Measurements from ENCODE around the gene RAD50. TPM values are rescaled to one million over a fixed set of nuclear protein-coding genes. Genes with fewer than 3 reads are reported as not detected.

Gene RAD50
- total RNA-seq, 2 experiments from 2014 or later, result 44.6 to 47.6 TPM

GRCh38 chr5:132663771-132664695 lies 107.3 kb downstream of the RAD50 start:
- ChIA-PET POLR2A (interaction anchor here (0.7 to 1.8 kb wide), 3 partner anchors 9 to 23 kb away, joined by 3 to 12 read pairs (median 9); no protein-coding TSS in a partner anchor), CTCF (interaction anchor here (1.1 to 1.4 kb wide), 2 partner anchors 11 to 136 kb away, joined by 3 to 4 read pairs; no protein-coding TSS in a partner anchor)
- no peaks in the 10 kb centered on the region for H3K9me3 Mint-ChIP-seq
- H3K27me3 Mint-ChIP-seq, result no peaks in the 10 kb centered on the region
- H3K36me3 Mint-ChIP-seq, result no peaks in the 10 kb centered on the region
- peak overlapping the region; percentile 90 for H3K27ac Mint-ChIP-seq
- H3K4me1 Mint-ChIP-seq (ENCODE audit: low read depth), result peaks cover 44% of the 10 kb centered on the region
- intact Hi-C loops (cut with micrococcal nuclease), result loop anchor here (1.0 to 5.0 kb wide), 6 partner anchors 10 to 88 kb away; no protein-coding TSS in a partner anchor
- H3K4me3 Mint-ChIP-seq, result peak overlapping the region; percentile 33
- DNase-seq, result peak; percentile 51

GRCh38 chr5:132664696-132665209 lies 108.0 kb downstream of the RAD50 start:
- no peak overlapping the region for H3K27ac Mint-ChIP-seq
- intact Hi-C loops (cut with micrococcal nuclease), result loop anchor here (5.0 kb wide), 1 partner anchor 88 kb away; no protein-coding TSS in a partner anchor
- DNase-seq, result no peak
- H3K4me1 Mint-ChIP-seq (ENCODE audit: low read depth), result peaks cover 43% of the 10 kb centered on the region
- CTCF ChIA-PET, result interaction anchor here (1.4 kb wide), 1 partner anchor 10 kb away, joined by 3 read pairs; no protein-coding TSS in a partner anchor
- no peaks in the 10 kb centered on the region for H3K9me3 Mint-ChIP-seq
- H3K4me3 Mint-ChIP-seq, result no peak overlapping the region
- H3K27me3 Mint-ChIP-seq, result no peaks in the 10 kb centered on the region
- H3K36me3 Mint-ChIP-seq, result no peaks in the 10 kb centered on the region
- POLR2A ChIA-PET, result interaction anchor here (1.7 kb wide), 1 partner anchor 10 kb away, joined by 12 read pairs; no protein-coding TSS in a partner anchor

GRCh38 chr5:132665574-132666080 lies 108.8 kb downstream of the RAD50 start:
- DNase-seq, result no peak
- no peak overlapping the region for H3K27ac Mint-ChIP-seq
- H3K36me3 Mint-ChIP-seq, result no peaks in the 10 kb centered on the region
- intact Hi-C loops (cut with micrococcal nuclease), result no loop called here
- peaks cover 35% of the 10 kb centered on the region for H3K4me1 Mint-ChIP-seq (ENCODE audit: low read depth)
- no peaks in the 10 kb centered on the region for H3K9me3 Mint-ChIP-seq
- no peaks in the 10 kb centered on the region for H3K27me3 Mint-ChIP-seq
- CTCF ChIA-PET, result no interaction called here
- POLR2A ChIA-PET, result no interaction called here
- no peak overlapping the region for H3K4me3 Mint-ChIP-seq

- no peak overlapping the region for H3K4me3 Mint-ChIP-seq
- no peaks in the 10 kb centered on the region for H3K36me3 Mint-ChIP-seq
- DNase-seq, result no peak
- ChIA-PET POLR2A (no interaction called here), CTCF (interaction anchor here (0.8 kb wide), 1 partner anchor 71 kb away, joined by 3 read pairs; the partner anchor contains the start of gene KIF3A)
- intact Hi-C loops (cut with micrococcal nuclease), result no loop called here
- peaks cover 30% of the 10 kb centered on the region for H3K4me1 Mint-ChIP-seq (ENCODE audit: low read depth)
- no peaks in the 10 kb centered on the region for H3K27me3 Mint-ChIP-seq
- H3K27ac Mint-ChIP-seq, result no peak overlapping the region
- no peaks in the 10 kb centered on the region for H3K9me3 Mint-ChIP-seq
Measured at GRCh38 chr5:132666310-132667123, 109.7 kb downstream of the RAD50 start.

- no peaks in the 10 kb centered on the region for H3K36me3 Mint-ChIP-seq
- no peaks in the 10 kb centered on the region for H3K27me3 Mint-ChIP-seq
- no peak for DNase-seq
- ChIA-PET CTCF (no interaction called here), POLR2A (no interaction called here)
- H3K4me1 Mint-ChIP-seq (ENCODE audit: low read depth), result peaks cover 22% of the 10 kb centered on the region
- H3K4me3 Mint-ChIP-seq, result no peak overlapping the region
- no peak overlapping the region for H3K27ac Mint-ChIP-seq
- H3K9me3 Mint-ChIP-seq, result no peaks in the 10 kb centered on the region
- intact Hi-C loops (cut with micrococcal nuclease), result no loop called here
Measured at GRCh38 chr5:132667309-132667708, 110.5 kb downstream of the RAD50 start.

GRCh38 chr5:132667761-132668705 lies 111.3 kb downstream of the RAD50 start:
- intact Hi-C loops (cut with micrococcal nuclease), result no loop called here
- peaks cover 17% of the 10 kb centered on the region for H3K4me1 Mint-ChIP-seq (ENCODE audit: low read depth)
- no peak for DNase-seq
- H3K27me3 Mint-ChIP-seq, result no peaks in the 10 kb centered on the region
- ChIA-PET CTCF (no interaction called here), POLR2A (no interaction called here)
- H3K9me3 Mint-ChIP-seq, result no peaks in the 10 kb centered on the region
- H3K27ac Mint-ChIP-seq, result no peak overlapping the region
- H3K36me3 Mint-ChIP-seq, result no peaks in the 10 kb centered on the region
- H3K4me3 Mint-ChIP-seq, result no peak overlapping the region

GRCh38 chr5:132668706-132669454 lies 112.1 kb downstream of the RAD50 start:
- no peak overlapping the region for H3K27ac Mint-ChIP-seq
- H3K27me3 Mint-ChIP-seq, result no peaks in the 10 kb centered on the region
- peaks cover 14% of the 10 kb centered on the region for H3K4me1 Mint-ChIP-seq (ENCODE audit: low read depth)
- POLR2A ChIA-PET, result no interaction called here
- no peak for DNase-seq
- no peaks in the 10 kb centered on the region for H3K9me3 Mint-ChIP-seq
- intact Hi-C loops (cut with micrococcal nuclease), result no loop called here
- CTCF ChIA-PET, result no interaction called here
- H3K4me3 Mint-ChIP-seq, result no peak overlapping the region
- H3K36me3 Mint-ChIP-seq, result no peaks in the 10 kb centered on the region

GRCh38 chr5:132669455-132669820 lies 112.7 kb downstream of the RAD50 start:
- Mint-ChIP-seq H3K4me1 (ENCODE audit: low read depth) (peaks cover 14% of the 10 kb centered on the region), H3K36me3 (no peaks in the 10 kb centered on the region), H3K9me3 (no peaks in the 10 kb centered on the region), H3K4me3 (no peak overlapping the region), H3K27me3 (no peaks in the 10 kb centered on the region), H3K27ac (no peak overlapping the region)
- no peak for DNase-seq
- intact Hi-C loops (cut with micrococcal nuclease), result no loop called here
- POLR2A ChIA-PET, result no interaction called here
- CTCF ChIA-PET, result interaction anchor here (1.3 kb wide), 1 partner anchor 143 kb away, joined by 3 read pairs; no protein-coding TSS in a partner anchor

GRCh38 chr5:132669966-132670882 lies 113.4 kb downstream of the RAD50 start:
- H3K27ac Mint-ChIP-seq, result no peak overlapping the region
- CTCF ChIA-PET, result interaction anchor here (1.3 kb wide), 2 partner anchors 67 to 144 kb away, joined by 3 read pairs; partner anchors contain the start of gene KIF3A
- intact Hi-C loops (cut with micrococcal nuclease), result no loop called here

GRCh38 chr5:132671000-132671399 lies 114.2 kb downstream of the RAD50 start:
- intact Hi-C loops (cut with micrococcal nuclease), result no loop called here
- ChIA-PET POLR2A (no interaction called here), CTCF (interaction anchor here (1.3 kb wide), 1 partner anchor 67 kb away, joined by 3 read pairs; the partner anchor contains the start of gene KIF3A)
- DNase-seq, result no peak
- H3K27ac Mint-ChIP-seq, result no peak overlapping the region
- no peaks in the 10 kb centered on the region for H3K9me3 Mint-ChIP-seq
- no peaks in the 10 kb centered on the region for H3K36me3 Mint-ChIP-seq
- no peaks in the 10 kb centered on the region for H3K27me3 Mint-ChIP-seq
- peaks cover 21% of the 10 kb centered on the region for H3K4me1 Mint-ChIP-seq (ENCODE audit: low read depth)
- H3K4me3 Mint-ChIP-seq, result no peak overlapping the region

More at GRCh38 chr5:132669966-132670882, 113.4 kb downstream of the RAD50 start:
- Mint-ChIP-seq H3K9me3 (no peaks in the 10 kb centered on the region), H3K4me3 (no peak overlapping the region), H3K27me3 (no peaks in the 10 kb centered on the region), H3K4me1 (ENCODE audit: low read depth) (peaks cover 16% of the 10 kb centered on the region), H3K36me3 (no peaks in the 10 kb centered on the region)
- POLR2A ChIA-PET, result no interaction called here
- DNase-seq, result no peak

All from activated CD4-positive, alpha-beta memory T cell treated with anti-CD3 and anti-CD28 coated beads for 36 hours (primary cell).